Putamen (tissue), 1 donor: Measurements from ENCODE around the gene PRRG1.
"Not testable (repeated sequence)": the region's sequence is repeated elsewhere in the genome, so short reads cannot be mapped to it uniquely, and the experiment has no call there.

Experiments
- DNase-seq: peaks from one replicate; pipeline ENCODE4 v3.0.0-alpha.2; 2016; ENCODE audit warnings: low spot score

Gene PRRG1

DNA sequence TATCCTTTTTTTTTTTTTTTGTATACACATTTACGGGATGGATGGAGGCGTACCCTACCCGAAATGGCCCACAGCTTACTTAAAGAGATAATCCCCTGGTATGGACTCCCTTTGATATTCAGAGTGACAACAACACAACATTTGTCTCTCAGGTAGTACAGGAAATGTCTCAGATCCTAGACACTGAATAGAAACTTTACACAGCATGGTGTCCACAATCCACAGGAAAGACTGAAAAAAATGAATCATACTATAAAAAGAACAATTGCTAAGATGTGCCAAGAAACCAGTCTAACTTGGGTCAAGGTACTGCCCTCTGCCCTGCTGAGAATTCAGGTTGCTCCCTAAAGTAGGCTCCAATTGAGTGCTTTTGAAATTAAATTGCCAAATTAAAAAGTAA is 121.5 kb downstream of the PRRG1 start:
- no peak for DNase-seq

- DNase-seq, result no peak
These were observed 123.7 kb downstream of the PRRG1 start for GRCh38 chrX:37472836-37473235.

DNA sequence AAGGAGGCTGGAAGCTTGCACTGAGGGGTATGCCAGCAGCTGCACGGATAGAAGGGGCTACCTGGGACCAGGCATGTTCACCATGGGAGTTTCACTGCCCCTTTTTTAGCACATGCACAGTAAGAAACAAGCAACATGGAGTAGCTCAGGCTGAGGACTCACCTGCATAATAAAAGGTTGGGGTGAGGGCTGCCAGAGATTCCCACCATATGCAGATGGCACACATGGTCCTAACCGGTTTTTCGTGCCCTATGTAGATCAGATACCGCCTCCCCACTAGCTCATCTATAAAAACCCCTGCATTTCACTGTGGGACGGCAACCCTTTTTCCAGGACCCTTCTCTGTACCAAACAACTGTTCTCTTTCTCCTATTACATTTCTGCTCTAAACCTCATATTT is 125.3 kb downstream of the PRRG1 start:
- no peak for DNase-seq

GRCh38 chrX:37476571-37477170 is 127.5 kb downstream of the PRRG1 start:
- DNase-seq, result no peak

DNA sequence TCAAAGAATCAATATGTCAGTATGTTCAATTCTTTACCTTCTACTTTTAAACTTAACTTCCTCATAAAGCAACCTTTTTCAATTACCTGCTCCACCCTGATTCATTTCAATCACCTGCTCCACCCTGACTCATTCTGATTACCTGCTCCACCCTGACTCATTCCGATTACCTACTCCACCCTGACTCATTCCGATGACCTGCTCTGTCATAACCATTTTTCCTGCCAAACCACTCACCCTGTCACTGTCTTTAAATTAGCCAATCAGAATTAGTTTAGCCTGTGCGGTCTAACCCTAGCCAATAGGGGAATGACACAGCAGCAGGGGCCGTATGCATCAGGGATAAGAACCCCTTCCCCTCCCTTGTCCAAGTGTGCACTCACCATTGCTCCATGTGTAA is 135.2 kb downstream of the PRRG1 start:
- DNase-seq, result not testable (repeated sequence)

GRCh38 chrX:37485429-37485828 is 136.3 kb downstream of the PRRG1 start:
- DNase-seq, result no peak

- no peak for DNase-seq
These were observed 138.1 kb downstream of the PRRG1 start for GRCh38 chrX:37487271-37487670.

- DNase-seq, result no peak
These were observed 139.2 kb downstream of the PRRG1 start for GRCh38 chrX:37488323-37488722.

DNA sequence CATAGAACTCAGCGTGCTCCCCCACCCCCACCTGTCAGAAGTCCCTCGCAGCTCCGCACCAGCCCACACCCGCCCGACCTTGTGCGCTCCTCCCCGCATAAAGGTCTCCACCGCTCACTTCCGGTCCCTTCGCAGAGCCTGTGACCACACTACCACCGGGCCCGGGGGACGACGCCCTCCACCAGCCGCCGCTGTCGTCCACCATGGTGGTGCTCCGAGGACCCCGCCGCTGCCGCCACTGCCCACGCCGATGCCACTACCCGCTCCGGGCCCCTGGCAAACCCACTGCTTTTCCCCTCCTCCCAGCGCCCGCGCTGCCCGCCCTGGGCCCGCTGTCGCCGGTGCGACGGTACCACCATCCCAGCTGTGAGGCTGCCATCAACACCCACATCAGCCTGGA is 142.5 kb downstream of the PRRG1 start:
- no peak for DNase-seq

DNA sequence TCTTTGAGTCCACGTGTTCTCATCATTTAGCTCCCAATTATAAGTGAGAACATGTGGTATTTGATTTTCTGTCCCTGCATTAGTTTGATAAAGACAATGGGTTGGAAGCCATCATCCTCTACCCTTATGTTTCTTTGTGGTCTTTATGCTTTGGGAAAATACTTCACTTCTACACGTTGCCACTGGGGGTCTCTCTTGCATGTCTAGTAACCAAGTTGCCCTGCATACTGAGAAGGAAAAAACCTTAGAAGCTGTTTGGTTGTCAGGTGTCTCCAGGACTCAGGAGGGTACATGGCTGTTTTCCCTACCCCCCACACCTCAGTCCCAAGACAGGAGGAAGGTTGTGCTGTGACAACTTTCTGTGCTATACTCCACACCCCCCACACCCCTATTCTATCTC is 146.6 kb downstream of the PRRG1 start:
- DNase-seq, result not testable (repeated sequence)

GRCh38 chrX:37497126-37497525 is 148.0 kb downstream of the PRRG1 start:
- not testable (repeated sequence) for DNase-seq

GRCh38 chrX:37498323-37498722 is 149.2 kb downstream of the PRRG1 start:
- DNase-seq, result not testable (repeated sequence)

- DNase-seq, result not testable (repeated sequence)
These were observed 150.5 kb downstream of the PRRG1 start for GRCh38 chrX:37499649-37500048.

- no peak for DNase-seq
These were observed 155.8 kb downstream of the PRRG1 start for GRCh38 chrX:37504991-37505390.
